Esophagus muscularis mucosa (tissue), 4 donors: Measurements from ENCODE around the gene VPS13C. TPM values are rescaled to one million over a fixed set of nuclear protein-coding genes. Genes with fewer than 3 reads are reported as not detected.

Source experiments
- DNase-seq: peaks from one replicate; pipeline ENCODE4 v3.0.0-alpha.2; 2017; ENCODE audit errors: extremely low spot score
- H3K27ac ChIP-seq, 4 donors: fragments of 200-600 bp; sonication (generic); replicated peaks in 1 of 4; 1 replicate in 3 of 4; 2 replicates in 1 of 4; pipeline ENCODE4 v1.5.1; 2016 to 2019; ENCODE audit warnings: mild to moderate bottlenecking in 1 of 4
- H3K27me3 ChIP-seq, 4 donors: fragments of 200-600 bp; sonication (generic); one replicate each; pipeline versions ENCODE4 v1.5.1 to v1.6.0; 2016 to 2019
- H3K36me3 ChIP-seq, 4 donors: fragments of 200-600 bp; sonication (generic); one replicate each; pipeline ENCODE4 v1.5.1; 2016 to 2019
- H3K4me1 ChIP-seq, 4 donors: fragments of 200-600 bp; sonication (generic); one replicate each; pipeline ENCODE4 v1.5.1; 2016 to 2019
- H3K4me3 ChIP-seq, 4 donors: fragments of 200-600 bp; sonication (generic); 1 replicate in 2 of 4; 2 replicates in 2 of 4; pipeline ENCODE4 v1.5.1; 2016 to 2019; ENCODE audit warnings: mild to moderate bottlenecking in 4 of 4, moderate library complexity in 1 of 4
- H3K9me3 ChIP-seq, 4 donors: fragments of 200-600 bp; sonication (generic); 1 replicate in 3 of 4; 2 replicates in 1 of 4; pipeline ENCODE4 v1.5.1; 2016 to 2019
- EP300 ChIP-seq: sonication (generic); formaldehyde crosslinking; IDR thresholded peaks from one replicate; pipeline ENCODE4 v1.6.1; 2017; ENCODE audit warnings: antibody characterized with exemption
- POLR2A ChIP-seq: fragments of 450-650 bp; IDR thresholded peaks from one replicate; pipeline ENCODE4 v1.6.1; 2017; ENCODE audit warnings: antibody characterized with exemption, moderate library complexity, mild to moderate bottlenecking, low read depth
- POLR2AphosphoS5 ChIP-seq, 2 donors: sonication (generic); formaldehyde crosslinking; IDR thresholded peaks; one replicate each; pipeline ENCODE4 v1.6.1; 2017; ENCODE audit warnings: antibody characterized with exemption in 2 of 2
- WGBS: methylation state at CpG from one replicate; pipeline ENCODE4 v1.1.5; 2018; 5-methylcytosine and 5-hydroxymethylcytosine counted together
- intact Hi-C: fragments of 100-400 bp; cut with DNase I; formaldehyde crosslinking; loops from one replicate; pipeline ENCODE4 v1.15.1; 2023
- total RNA-seq, 4 donors: library from RNA; depleted of rRNA; stranded (reverse); fragments of >200 nt; gene quantifications; one replicate each; pipeline versions ENCODE4 v1.1.0 to v1.2.1, GENCODE V29; 2016
- TF ChIP-seq, protein P1 (sequence below), 3 experiments: fragments of 200-600 bp in 2 of 3; fragments of 450-650 bp in 1 of 3; sonication (generic) in 2 of 3; IDR thresholded peaks; one replicate each; pipeline ENCODE4 v1.5.1; 2017 to 2019; ENCODE audit warnings: antibody characterized with exemption in 3 of 3, mild to moderate bottlenecking in 2 of 3, moderate library complexity in 1 of 3

The VPS13C gene
- total RNA-seq, 4 donors from 2014 or later: 58.5 to 86.0 (median 59.4) TPM

- no peak for DNase-seq
- peaks cover 0 to 60% (median 16%) of the 10 kb centered on the region in 4 donors for H3K36me3 ChIP-seq
- no peaks in the 10 kb centered on the region for H3K4me1 ChIP-seq
- TF ChIP-seq POLR2A (no peak), POLR2AphosphoS5 (IDR thresholded peaks at IDR 0.05) (no peak), EP300 (no peak)
- TF ChIP-seq, protein P1, sequence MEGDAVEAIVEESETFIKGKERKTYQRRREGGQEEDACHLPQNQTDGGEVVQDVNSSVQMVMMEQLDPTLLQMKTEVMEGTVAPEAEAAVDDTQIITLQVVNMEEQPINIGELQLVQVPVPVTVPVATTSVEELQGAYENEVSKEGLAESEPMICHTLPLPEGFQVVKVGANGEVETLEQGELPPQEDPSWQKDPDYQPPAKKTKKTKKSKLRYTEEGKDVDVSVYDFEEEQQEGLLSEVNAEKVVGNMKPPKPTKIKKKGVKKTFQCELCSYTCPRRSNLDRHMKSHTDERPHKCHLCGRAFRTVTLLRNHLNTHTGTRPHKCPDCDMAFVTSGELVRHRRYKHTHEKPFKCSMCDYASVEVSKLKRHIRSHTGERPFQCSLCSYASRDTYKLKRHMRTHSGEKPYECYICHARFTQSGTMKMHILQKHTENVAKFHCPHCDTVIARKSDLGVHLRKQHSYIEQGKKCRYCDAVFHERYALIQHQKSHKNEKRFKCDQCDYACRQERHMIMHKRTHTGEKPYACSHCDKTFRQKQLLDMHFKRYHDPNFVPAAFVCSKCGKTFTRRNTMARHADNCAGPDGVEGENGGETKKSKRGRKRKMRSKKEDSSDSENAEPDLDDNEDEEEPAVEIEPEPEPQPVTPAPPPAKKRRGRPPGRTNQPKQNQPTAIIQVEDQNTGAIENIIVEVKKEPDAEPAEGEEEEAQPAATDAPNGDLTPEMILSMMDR (IDR thresholded peaks at IDR 0.05): no peak
- H3K27ac ChIP-seq: no peak overlapping the region
- intact Hi-C loops: no loop called here
- WGBS: 93% methylated on average over 1 of the region's 1 CpG
- no peak overlapping the region for H3K4me3 ChIP-seq
- H3K27me3 ChIP-seq: no peaks in the 10 kb centered on the region
- no peaks in the 10 kb centered on the region for H3K9me3 ChIP-seq
These were observed 207.1 kb downstream of the VPS13C start for GRCh38 chr15:61853195-61853594.

- intact Hi-C loops: no loop called here
These were observed 208.3 kb downstream of the VPS13C start for GRCh38 chr15:61851955-61852354.

DNA sequence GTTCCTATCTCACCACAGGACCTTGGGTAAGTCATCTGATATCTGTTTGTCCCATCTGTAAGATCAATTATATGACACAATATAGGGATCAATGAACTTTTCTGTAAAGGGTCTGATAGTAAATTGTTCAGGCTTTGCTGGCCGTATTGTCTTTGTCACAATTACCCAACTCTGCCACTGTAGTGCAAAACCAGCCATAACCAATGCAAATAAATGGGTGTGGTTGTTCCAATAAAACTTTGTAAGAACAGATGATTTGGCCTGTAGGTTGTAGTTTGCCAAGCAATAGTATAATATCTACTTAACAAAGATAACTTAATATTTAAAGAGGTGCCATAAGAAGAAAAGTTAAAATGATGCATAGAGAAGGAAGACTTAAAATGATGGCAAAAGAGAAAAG is 210.8 kb downstream of the VPS13C start:
- TF ChIP-seq EP300: no peak
- TF ChIP-seq POLR2A: no peak
- TF ChIP-seq, protein P1 (IDR thresholded peaks at IDR 0.05): no peak
- no peak for TF ChIP-seq POLR2AphosphoS5 (IDR thresholded peaks at IDR 0.05)
- no peak for DNase-seq
- WGBS: 94% methylated on average over 1 of the region's 1 CpG
- Histone ChIP-seq H3K9me3 (no peaks in the 10 kb centered on the region), H3K4me3 (no peak overlapping the region), H3K4me1 (no peaks in the 10 kb centered on the region), H3K36me3 (peaks cover 0 to 38% (median 13%) of the 10 kb centered on the region in 4 donors), H3K27me3 (no peaks in the 10 kb centered on the region), H3K27ac (no peak overlapping the region)
- intact Hi-C loops: no loop called here

More at GRCh38 chr15:61851955-61852354, 208.3 kb downstream of the VPS13C start:
- no peak for DNase-seq
- no peaks in the 10 kb centered on the region for H3K9me3 ChIP-seq
- no peaks in the 10 kb centered on the region for H3K4me1 ChIP-seq
- 86% methylated on average over 3 of the region's 4 CpGs for WGBS
- H3K36me3 ChIP-seq: peaks cover 0 to 50% (median 16%) of the 10 kb centered on the region in 4 donors
- H3K27ac ChIP-seq: no peak overlapping the region
- H3K4me3 ChIP-seq: no peak overlapping the region
- H3K27me3 ChIP-seq: no peaks in the 10 kb centered on the region
- TF ChIP-seq POLR2A: no peak
- TF ChIP-seq, protein P1 (IDR thresholded peaks at IDR 0.05): no peak
- no peak for TF ChIP-seq POLR2AphosphoS5 (IDR thresholded peaks at IDR 0.05)
- TF ChIP-seq EP300: no peak

DNA sequence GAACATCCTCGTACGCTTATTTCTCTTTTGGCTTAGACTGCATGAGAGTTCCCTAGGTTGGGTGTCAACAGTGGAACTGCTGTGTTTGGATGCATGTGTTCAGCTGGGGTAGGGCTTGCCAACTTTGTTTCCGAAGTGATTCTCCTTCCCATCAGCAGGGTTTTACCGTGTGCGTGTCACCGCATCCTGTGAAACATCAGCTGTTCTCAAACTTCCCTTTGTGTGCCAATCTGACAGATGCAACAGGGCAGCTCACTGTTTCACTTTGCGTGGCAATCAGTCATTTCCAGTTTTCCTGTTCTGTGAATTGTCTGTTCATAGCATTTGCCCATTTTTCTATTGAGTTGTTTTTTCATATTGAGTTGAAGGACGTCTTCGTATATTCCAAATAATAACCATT is 218.8 kb downstream of the VPS13C start:
- H3K9me3 ChIP-seq: no peaks in the 10 kb centered on the region
- intact Hi-C loops: no loop called here
- no peak overlapping the region for H3K27ac ChIP-seq
- 92% methylated on average over 9 of the region's 9 CpGs for whole genome bisulfite sequencing
- DNase-seq: no peak
- no peaks in the 10 kb centered on the region for H3K36me3 ChIP-seq
- H3K27me3 ChIP-seq: peaks cover 0 to 7% (median 0%) of the 10 kb centered on the region in 4 donors
- H3K4me1 ChIP-seq: no peaks in the 10 kb centered on the region
- H3K4me3 ChIP-seq: no peak overlapping the region
- TF ChIP-seq EP300 (no peak), POLR2A (no peak), POLR2AphosphoS5 (IDR thresholded peaks at IDR 0.05) (no peak)
- TF ChIP-seq, protein P1 (IDR thresholded peaks at IDR 0.05): no peak

DNA sequence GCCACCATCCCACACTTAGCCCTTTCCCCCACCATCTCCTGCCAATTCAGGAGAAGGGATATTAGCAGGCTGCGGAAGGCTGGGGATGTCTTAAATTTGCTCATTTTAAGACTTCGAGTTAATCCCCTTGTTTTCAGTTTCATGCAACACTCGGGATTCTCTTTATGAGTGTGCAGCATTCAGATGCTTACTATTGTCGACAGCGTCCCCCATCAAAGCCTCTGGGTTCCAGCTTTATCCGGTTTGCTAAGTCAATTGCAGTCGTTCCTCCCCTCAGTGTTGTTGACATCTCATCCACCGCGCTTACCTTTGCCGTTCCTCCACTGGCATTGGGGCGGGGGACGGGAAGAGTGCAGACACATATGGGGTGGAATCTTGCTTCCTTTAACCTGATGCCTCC is 220.2 kb downstream of the VPS13C start:
- H3K27ac ChIP-seq: no peak overlapping the region
- peaks cover 0 to 7% (median 0%) of the 10 kb centered on the region in 4 donors for H3K27me3 ChIP-seq
- H3K4me3 ChIP-seq: no peak overlapping the region
- no peaks in the 10 kb centered on the region for H3K9me3 ChIP-seq
- 72% methylated on average over 12 of the region's 12 CpGs for WGBS
- TF ChIP-seq EP300 (no peak), POLR2A (no peak), POLR2AphosphoS5 (IDR thresholded peaks at IDR 0.05) (no peak)
- TF ChIP-seq, protein P1 (IDR thresholded peaks at IDR 0.05): no peak
- peaks cover 0 to 8% (median 5%) of the 10 kb centered on the region in 4 donors for H3K4me1 ChIP-seq
- H3K36me3 ChIP-seq: no peaks in the 10 kb centered on the region
- intact Hi-C loops: no loop called here
- no peak for DNase-seq
